Measurements from ENCODE around the gene LIMCH1.

DNA sequence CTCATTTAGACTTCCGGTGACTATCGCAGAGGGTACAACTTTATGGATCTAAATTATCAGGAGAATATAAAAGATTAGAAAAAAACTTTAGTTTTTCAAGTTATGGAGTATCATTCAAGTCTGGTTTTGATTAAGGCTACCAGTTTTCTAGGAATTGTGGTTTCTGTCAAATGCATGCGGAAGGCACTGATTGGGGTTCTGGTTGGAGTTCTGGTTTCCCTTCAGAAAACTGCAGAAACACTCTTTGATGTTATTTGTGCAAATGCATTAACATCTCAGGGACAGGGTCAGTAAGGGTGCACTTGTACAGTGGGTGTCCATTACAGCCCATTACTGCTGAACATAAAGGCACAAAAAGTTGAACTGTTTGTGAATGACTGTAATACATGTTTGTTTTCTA lies 100.2 kb downstream of the LIMCH1 start:
- TF ChIP-seq EZH2 (IDR thresholded peaks at IDR 0.05; ENCODE audit: insufficient read depth, low read length), result no peak
- TF ChIP-seq, protein P1, sequence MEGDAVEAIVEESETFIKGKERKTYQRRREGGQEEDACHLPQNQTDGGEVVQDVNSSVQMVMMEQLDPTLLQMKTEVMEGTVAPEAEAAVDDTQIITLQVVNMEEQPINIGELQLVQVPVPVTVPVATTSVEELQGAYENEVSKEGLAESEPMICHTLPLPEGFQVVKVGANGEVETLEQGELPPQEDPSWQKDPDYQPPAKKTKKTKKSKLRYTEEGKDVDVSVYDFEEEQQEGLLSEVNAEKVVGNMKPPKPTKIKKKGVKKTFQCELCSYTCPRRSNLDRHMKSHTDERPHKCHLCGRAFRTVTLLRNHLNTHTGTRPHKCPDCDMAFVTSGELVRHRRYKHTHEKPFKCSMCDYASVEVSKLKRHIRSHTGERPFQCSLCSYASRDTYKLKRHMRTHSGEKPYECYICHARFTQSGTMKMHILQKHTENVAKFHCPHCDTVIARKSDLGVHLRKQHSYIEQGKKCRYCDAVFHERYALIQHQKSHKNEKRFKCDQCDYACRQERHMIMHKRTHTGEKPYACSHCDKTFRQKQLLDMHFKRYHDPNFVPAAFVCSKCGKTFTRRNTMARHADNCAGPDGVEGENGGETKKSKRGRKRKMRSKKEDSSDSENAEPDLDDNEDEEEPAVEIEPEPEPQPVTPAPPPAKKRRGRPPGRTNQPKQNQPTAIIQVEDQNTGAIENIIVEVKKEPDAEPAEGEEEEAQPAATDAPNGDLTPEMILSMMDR (IDR thresholded peaks at IDR 0.05; ENCODE audit: insufficient read depth, low read depth, low read length), result no peak
